Upper lobe of left lung (tissue), 4 donors: ENCODE results near the gene ERCC4.

ENCODE experiments used
- CTCF ChIP-seq, 6 experiments: fragments of 450-650 bp in 4 of 6; fragments of 200-600 bp in 2 of 6; sonication (generic) in 2 of 6; IDR thresholded peaks; one replicate each; pipeline ENCODE4 v1.5.1; 2016 to 2019; ENCODE audit warnings: antibody characterized with exemption in 6 of 6
- EP300 ChIP-seq, 4 donors: sonication (generic); formaldehyde crosslinking; IDR thresholded peaks; one replicate each; pipeline ENCODE4 v1.5.1; 2017; ENCODE audit warnings: antibody characterized with exemption in 4 of 4, control low read depth in 2 of 4
- POLR2A ChIP-seq, 4 donors: fragments of 450-650 bp; IDR thresholded peaks; one replicate each; pipeline ENCODE4 v1.5.1; 2016 to 2017; ENCODE audit warnings: antibody characterized with exemption in 4 of 4, mild to moderate bottlenecking in 2 of 4
- POLR2AphosphoS5 ChIP-seq, 2 donors: sonication (generic); formaldehyde crosslinking; IDR thresholded peaks; one replicate each; pipeline ENCODE4 v1.5.1; 2017; ENCODE audit warnings: antibody characterized with exemption in 2 of 2

GRCh38 chr16:13961099-13961811, 41.3 kb downstream of the ERCC4 start:
- no peak for TF ChIP-seq CTCF (IDR thresholded peaks at IDR 0.05)
- no peak for TF ChIP-seq EP300 (IDR thresholded peaks at IDR 0.05)
- no peak for TF ChIP-seq POLR2AphosphoS5 (IDR thresholded peaks at IDR 0.05)
- TF ChIP-seq POLR2A (IDR thresholded peaks at IDR 0.05) = no peak
